GM18520 (cell line): Measurements from ENCODE around the gene ACOT2.

Experiments
- ATAC-seq: cut with Tn5 transposase; IDR thresholded peaks from one replicate; pipeline ENCODE4 v1.9.1; 2021; ENCODE audit not compliant: unreplicated experiment

ACOT2 gene

GRCh38 chr14:73613046-73613383, 44.0 kb downstream of the ACOT2 start:
- ATAC-seq, result no peak

- no peak for ATAC-seq
Observed at GRCh38 chr14:73613419-73613963, 44.5 kb downstream of the ACOT2 start.

GRCh38 chr14:73616831-73617230, 47.8 kb downstream of the ACOT2 start:
- no peak for ATAC-seq

- no peak for ATAC-seq
Observed at GRCh38 chr14:73619524-73619923, 50.5 kb downstream of the ACOT2 start.

DNA sequence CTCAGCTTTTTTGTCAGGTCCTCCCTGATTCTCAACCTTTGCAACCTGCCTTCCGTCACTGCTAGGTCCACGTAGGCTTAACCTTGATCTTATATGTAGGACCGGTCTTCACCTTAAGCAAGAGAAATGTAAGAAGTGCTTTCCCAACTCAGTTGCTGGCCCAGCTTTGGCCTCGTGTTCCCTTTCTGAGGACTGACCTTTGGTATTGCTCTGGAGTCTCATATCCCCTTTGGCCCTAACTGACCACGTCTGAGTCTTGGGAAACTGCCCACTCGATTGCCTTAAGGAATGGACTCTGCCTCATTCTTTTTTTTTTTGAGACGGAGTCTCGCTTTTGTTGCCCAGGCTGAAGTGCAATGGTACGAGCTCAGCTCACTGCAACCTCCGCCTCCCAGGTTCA, 51.3 kb downstream of the ACOT2 start:
- ATAC-seq, result no peak

GRCh38 chr14:73623504-73624054, 54.6 kb downstream of the ACOT2 start:
- ATAC-seq, result no peak
